ENCODE measurements around the gene BTBD9.
A peak's percentile ranks its signal among the peaks of the same experiment; 100 is the strongest.

The BTBD9 gene

DNA sequence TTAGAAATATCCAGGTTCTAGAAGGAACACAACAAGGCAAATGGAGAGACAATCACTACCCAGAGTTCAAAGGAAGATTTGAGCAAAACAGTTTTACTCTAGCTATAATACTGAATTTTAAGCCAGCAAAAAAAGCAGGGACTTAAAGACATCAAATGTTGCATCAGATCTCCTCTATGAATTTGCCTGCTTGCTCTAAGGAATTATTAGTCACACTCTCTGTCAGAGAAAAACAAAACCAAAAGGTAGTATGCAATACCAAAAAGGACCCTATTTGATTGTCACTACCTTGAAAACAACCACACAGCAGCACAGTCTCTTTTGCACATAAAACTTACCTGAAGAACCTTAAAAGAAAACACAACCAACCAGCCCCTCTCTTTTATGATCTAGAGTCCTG is 46.3 kb downstream of the BTBD9 start:
- DNase-seq = no peak

- no peak for DNase-seq
Observed at GRCh38 chr6:38591439-38591838, 48.3 kb downstream of the BTBD9 start.

DNA sequence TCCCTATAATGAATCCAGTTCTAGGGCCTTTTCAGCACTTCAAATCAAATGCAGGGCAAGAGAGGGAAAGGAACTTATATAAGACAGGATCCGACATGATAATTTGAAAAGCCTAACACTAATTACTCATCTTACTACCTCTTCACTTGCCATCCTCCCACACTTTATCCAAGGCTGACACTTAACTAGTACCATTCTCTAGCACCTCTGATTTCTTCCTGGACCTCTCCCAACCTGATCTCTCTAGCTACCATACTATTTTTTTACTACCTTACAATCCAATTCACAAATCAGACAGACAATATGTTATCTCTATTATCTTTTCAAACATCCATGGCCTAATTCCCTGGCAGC is 50.4 kb downstream of the BTBD9 start:
- DNase-seq = no peak

GRCh38 chr6:38588631-38589366 is 50.9 kb downstream of the BTBD9 start:
- DNase-seq = no peak

DNA sequence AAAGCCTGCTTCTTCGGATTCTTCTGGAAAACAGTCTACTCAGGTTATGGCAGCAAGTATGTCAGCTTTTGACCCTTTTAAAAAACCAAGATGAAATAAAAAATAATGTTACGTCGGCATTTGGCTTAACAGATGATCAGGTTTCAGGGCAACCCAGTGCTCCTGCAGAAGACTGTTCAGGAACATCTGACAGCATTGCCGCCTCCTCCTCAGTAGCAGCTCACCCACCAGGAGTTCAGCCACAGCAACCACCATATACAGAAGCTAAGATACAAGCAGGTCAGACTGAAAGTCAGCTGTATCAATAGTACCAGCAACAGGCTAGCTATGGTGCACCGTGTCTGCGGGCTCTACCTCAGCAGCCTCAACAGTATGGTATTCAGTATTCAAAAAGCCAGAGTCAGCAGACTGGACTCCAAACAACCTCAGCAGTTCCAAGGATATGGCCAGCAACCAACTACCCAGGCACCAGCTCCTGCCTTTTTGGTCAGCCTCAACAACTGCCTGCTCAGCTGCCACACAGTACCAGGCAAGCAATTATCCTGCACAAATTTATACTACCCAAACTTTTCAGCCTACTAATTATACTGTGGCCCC is 51.9 kb downstream of the BTBD9 start:
- DNase-seq = no peak

DNA sequence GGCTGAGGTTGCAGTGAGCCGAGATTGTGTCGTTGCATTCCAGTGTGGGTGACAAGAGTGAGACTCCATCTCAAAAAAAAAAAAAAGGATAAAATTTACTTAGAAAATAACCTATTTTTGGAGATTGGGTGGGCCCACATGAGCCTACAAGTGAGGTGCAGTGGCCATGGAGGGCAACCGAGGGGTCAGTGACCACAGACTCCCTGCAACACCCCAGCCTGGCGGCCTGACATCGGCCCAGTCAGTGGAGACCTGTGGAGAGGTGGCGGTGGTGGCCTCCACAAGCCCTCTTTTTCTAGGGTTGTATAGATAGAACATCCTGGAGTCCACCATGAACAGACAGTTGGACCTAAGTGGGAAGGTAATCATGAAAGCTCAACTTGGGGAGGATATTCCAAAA is 52.7 kb downstream of the BTBD9 start:
- DNase-seq = no peak

DNA sequence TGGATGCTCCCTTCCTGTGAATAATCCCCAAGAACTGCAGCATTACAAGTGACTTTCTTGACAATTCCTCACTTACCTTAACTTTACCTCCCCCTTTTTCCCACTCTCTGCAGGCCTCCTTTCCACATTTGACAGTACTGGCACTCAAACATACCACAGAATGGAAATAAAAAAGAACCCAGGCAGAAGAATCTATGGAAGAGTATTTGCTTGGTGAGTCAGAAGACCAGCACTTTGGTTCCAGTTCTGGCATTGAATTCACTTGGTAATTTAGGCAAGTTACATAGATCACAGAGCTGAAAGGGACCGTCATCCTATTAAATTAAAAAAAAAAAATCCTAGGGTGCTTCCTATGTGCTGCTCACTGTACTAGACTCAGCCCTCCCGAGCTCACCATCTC is 55.0 kb downstream of the BTBD9 start:
- DNase-seq = no peak

GRCh38 chr6:38583523-38583922 is 56.2 kb downstream of the BTBD9 start:
- no peak for DNase-seq

GRCh38 chr6:38580030-38580429 is 59.7 kb downstream of the BTBD9 start:
- no peak for DNase-seq

- DNase-seq = no peak
Observed at GRCh38 chr6:38579010-38579628, 60.6 kb downstream of the BTBD9 start.

DNA sequence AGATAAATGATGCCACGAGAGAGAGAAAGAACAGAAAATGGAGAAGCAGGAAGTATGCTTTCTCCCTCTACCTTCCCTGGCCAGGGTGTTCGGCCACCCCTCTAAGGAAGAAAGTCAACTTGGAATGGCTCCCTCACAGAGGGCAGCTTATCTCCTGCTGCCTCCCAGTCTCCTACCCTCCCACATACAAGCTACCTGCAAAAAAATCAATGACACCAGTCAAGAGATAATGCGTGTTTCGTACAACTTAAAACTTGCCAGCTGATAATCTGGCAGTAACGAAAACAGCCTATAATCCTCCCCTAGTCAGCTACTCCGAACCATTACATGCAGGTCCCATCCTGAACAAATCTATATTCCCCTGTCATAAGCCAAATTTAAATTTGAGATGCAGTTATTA is 61.7 kb downstream of the BTBD9 start:
- no peak for DNase-seq

DNA sequence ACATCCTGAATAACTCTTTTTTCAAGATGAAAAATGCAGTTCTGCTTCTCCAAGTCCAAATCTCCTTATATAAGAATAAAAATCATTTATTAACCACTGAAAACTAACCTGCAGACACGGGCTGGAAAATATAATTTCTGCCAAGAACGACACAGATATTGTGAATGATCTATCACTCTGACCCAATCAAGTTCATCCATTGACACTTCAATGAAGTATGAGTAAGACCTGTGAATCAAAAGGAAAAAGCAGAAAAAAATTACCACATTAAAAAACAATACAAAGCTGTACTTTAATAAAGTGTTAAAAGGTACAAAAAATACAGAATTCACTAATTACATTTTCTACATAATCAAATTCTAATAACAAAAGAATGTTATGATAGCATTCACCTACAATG is 62.2 kb downstream of the BTBD9 start:
- DNase-seq = no peak

- DNase-seq = no peak
Observed at GRCh38 chr6:38573801-38574395, 65.8 kb downstream of the BTBD9 start.

- DNase-seq = no peak
Observed at GRCh38 chr6:38572186-38572813, 67.4 kb downstream of the BTBD9 start.

GRCh38 chr6:38571721-38572120 is 68.0 kb downstream of the BTBD9 start:
- no peak for DNase-seq

GRCh38 chr6:38570750-38571149 is 69.0 kb downstream of the BTBD9 start:
- DNase-seq = peak; percentile 47

GRCh38 chr6:38567436-38567835 is 72.3 kb downstream of the BTBD9 start:
- peak; percentile 86 for DNase-seq

DNA sequence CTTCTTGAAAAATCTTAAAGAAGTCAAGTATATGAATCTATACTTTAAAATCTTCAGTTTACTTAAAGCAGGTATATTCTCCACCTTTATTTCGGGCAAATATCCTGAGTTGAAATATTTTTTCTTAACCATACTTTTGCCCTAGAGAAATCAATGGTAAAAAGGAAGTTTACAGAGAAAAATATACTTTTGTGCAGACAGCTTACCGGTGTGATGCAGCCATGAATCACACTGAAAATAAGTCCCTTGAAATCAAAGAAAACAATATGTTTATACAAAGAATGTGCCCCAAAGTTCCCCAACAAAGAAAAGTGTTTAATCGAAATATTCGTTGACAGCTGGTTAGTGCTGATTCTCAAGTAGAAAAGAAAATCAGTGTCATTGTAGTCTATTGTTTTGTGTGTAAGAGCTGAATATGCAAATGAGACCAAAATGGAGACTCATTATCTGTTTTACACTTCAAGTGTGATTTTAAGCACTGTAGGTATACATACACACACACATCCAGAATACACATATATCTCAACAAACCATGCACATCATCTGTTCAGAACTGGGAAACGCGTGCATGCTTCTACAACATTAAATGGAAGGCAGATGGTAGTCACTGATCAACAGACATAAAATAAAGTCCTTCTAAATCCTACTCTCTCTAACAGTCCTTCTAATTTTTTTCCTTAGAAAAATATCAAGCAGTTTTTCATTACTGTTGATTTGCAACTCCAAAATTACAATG is 73.3 kb downstream of the BTBD9 start:
- DNase-seq = no peak

- no peak for DNase-seq
Observed at GRCh38 chr6:38564301-38564700, 75.4 kb downstream of the BTBD9 start.

- no peak for DNase-seq
Observed at GRCh38 chr6:38555606-38556005, 84.1 kb downstream of the BTBD9 start.

- no peak for DNase-seq
Observed at GRCh38 chr6:38554700-38555413, 84.9 kb downstream of the BTBD9 start.

DNA sequence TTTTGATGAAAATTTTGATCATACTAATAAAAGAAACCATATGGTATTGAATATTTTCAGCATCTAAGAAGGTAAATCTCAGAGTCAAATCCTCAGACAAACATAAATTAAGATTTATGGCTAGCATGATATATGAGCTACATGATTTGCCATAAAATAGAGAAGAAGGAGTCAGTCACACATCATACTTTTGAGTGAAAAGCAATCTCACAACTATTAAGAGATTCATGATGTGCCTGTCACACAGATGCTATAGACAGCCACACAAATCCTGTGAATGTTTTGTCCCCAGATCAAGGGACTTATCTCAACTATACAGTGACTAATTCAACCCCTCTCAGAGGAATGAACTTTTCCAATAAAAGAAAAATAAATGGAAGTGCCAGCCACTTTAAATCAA is 85.7 kb downstream of the BTBD9 start:
- no peak for DNase-seq

All from NCI-H2227 treated with DMSO at 0.1 percent for 48 hours (cell line).